ENCODE results near the gene ABL1. TPM values are rescaled to one million over a fixed set of nuclear protein-coding genes. Genes with fewer than 3 reads are reported as not detected.

ABL1 gene
- total and polyA plus RNA-seq, 2 of the 13 experiments (the other 11 are each of a cell fraction or from before 2014, with no cell fraction given): 10.8 to 20.4 TPM

- TF ChIP-seq ZFP41 (CRISPR knock-in tag; IDR thresholded peaks at IDR 0.05; ENCODE audit: borderline replicate concordance): no peak
- no peak for TF ChIP-seq ZNF34 (CRISPR knock-in tag; IDR thresholded peaks at IDR 0.05; ENCODE audit: borderline replicate concordance)
- TF ChIP-seq HNRNPLL (IDR thresholded peaks at IDR 0.05; ENCODE audit: low read depth, low read length, poor library complexity, severe bottlenecking): no peak
- TF ChIP-seq GATAD1 (CRISPR knock-in tag; IDR thresholded peaks at IDR 0.05): no peak
- peak; percentile 31; the same call in 1 of the 2 replicates for TF ChIP-seq RFXAP (CRISPR knock-in tag; IDR thresholded peaks at IDR 0.05; ENCODE audit: borderline replicate concordance)
- TF ChIP-seq CBFB (CRISPR knock-in tag; IDR thresholded peaks at IDR 0.05): peak; percentile 84
- TF ChIP-seq KLF15 (CRISPR knock-in tag; IDR thresholded peaks at IDR 0.05; ENCODE audit: borderline replicate concordance): no peak
- TF ChIP-seq ZSCAN9 (CRISPR knock-in tag; IDR thresholded peaks at IDR 0.05; ENCODE audit: borderline replicate concordance): no peak
- peak; percentile 49; the same call in 1 of the 2 replicates for TF ChIP-seq MED1 (CRISPR knock-in tag; IDR thresholded peaks at IDR 0.05)
- TF ChIP-seq TSC22D2 (CRISPR knock-in tag; IDR thresholded peaks at IDR 0.05; ENCODE audit: borderline replicate concordance): 0 out of 2 replicates have a peak, but pooled peaks have one; percentile 34
- TF ChIP-seq MAFK (conservative IDR thresholded peaks at IDR 0.05 in 1 of 2, IDR thresholded peaks at IDR 0.05 in 1 of 2; ENCODE audit: low read length in 2 of 2): no peak
- TF ChIP-seq PCBP2 (optimal IDR thresholded peaks at IDR 0.05; ENCODE audit: low read depth, low read length, poor library complexity, severe bottlenecking): no peak
- TF ChIP-seq FOXC1 (CRISPR knock-in tag; IDR thresholded peaks at IDR 0.05; ENCODE audit: borderline replicate concordance): no peak
- TF ChIP-seq HOXA3 (CRISPR knock-in tag; IDR thresholded peaks at IDR 0.05): 0 out of 2 replicates have a peak, but pooled peaks have one; percentile 18
- TF ChIP-seq ZSCAN25 (CRISPR knock-in tag; IDR thresholded peaks at IDR 0.05): 0 out of 2 replicates have a peak, but pooled peaks have one; percentile 34
- TF ChIP-seq HIVEP1 (CRISPR knock-in tag; IDR thresholded peaks at IDR 0.05): no peak
- TF ChIP-seq AKAP8 (CRISPR knock-in tag; IDR thresholded peaks at IDR 0.05): no peak
- TF ChIP-seq KAT8 (CRISPR knock-in tag; IDR thresholded peaks at IDR 0.05): no peak
- no peak for TF ChIP-seq ZNF83 (CRISPR knock-in tag; IDR thresholded peaks at IDR 0.05; ENCODE audit: borderline replicate concordance)
- TF ChIP-seq CC2D1A (CRISPR knock-in tag; IDR thresholded peaks at IDR 0.05): no peak
- no peak for TF ChIP-seq ZNF616 (CRISPR knock-in tag; IDR thresholded peaks at IDR 0.05; ENCODE audit: low read depth)
- no peak for TF ChIP-seq PRDM4 (CRISPR knock-in tag; IDR thresholded peaks at IDR 0.05; ENCODE audit: borderline replicate concordance)
- TF ChIP-seq DMTF1 (CRISPR knock-in tag; IDR thresholded peaks at IDR 0.05): no peak
- TF ChIP-seq NFYC (CRISPR knock-in tag; IDR thresholded peaks at IDR 0.05): no peak
- TF ChIP-seq SMC3 (IDR thresholded peaks at IDR 0.05; ENCODE audit: low read length): peak; percentile 87
These were observed 31.5 kb downstream of the ABL1 start (continued) for GRCh38 chr9:130866474-130866965.

All from HepG2 (cell line).